Activated T-cell treated with anti-CD3 and anti-CD28 coated beads, Interleukin-2, amount 50 U/mL, for 48 hours (primary cell): ENCODE results near the gene RNF151.

Experiments
- DNase-seq, 2 experiments: peaks; one replicate each; pipeline ENCODE4 v3.0.0-alpha.2; 2020

The RNF151 gene

GRCh38 chr16:1960665-1961630 lies 5.7 kb upstream of the RNF151 start:
- peak; percentile 82 to 83 for DNase-seq

GRCh38 chr16:1961651-1962067 lies 5.0 kb upstream of the RNF151 start:
- DNase-seq, result no peak

GRCh38 chr16:1962161-1963153 lies 4.2 kb upstream of the RNF151 start:
- peak; percentile 45 to 49 for DNase-seq

GRCh38 chr16:1963806-1964505 lies 2.7 kb upstream of the RNF151 start:
- peak in 1 of 2 experiments; percentile 71 for DNase-seq

- peak; percentile 99 for DNase-seq
Observed at GRCh38 chr16:1964506-1965395, 1.9 kb upstream of the RNF151 start, which contains the start of gene RPS2. Gene RPS2, minus strand, starts transcription at chr16:1964826. Its CDS starts 201 bp downstream, at chr16:1964625.

GRCh38 chr16:1965396-1966001 lies 1.2 kb upstream of the RNF151 start:
- peak; percentile 39 to 45 for DNase-seq

GRCh38 chr16:1968146-1968953 lies 1.7 kb downstream of the RNF151 start:
- no peak for DNase-seq

GRCh38 chr16:1971796-1972489 lies 5.3 kb downstream of the RNF151 start, which contains the start of gene TBL3:
Gene TBL3, plus strand, starts transcription at chr16:1972053. Its CDS starts 112 bp downstream, at chr16:1972165.
- DNase-seq, result peak; percentile 98 to 99

- DNase-seq, result peak in 1 of 2 experiments; percentile 39
Observed at GRCh38 chr16:1972490-1972877, 5.8 kb downstream of the RNF151 start.

GRCh38 chr16:1973461-1974156 lies 7.0 kb downstream of the RNF151 start:
- DNase-seq, result no peak

GRCh38 chr16:1974157-1975070 lies 7.8 kb downstream of the RNF151 start:
- DNase-seq, result no peak

GRCh38 chr16:1975432-1976215 lies 9.0 kb downstream of the RNF151 start:
- DNase-seq, result no peak

- no peak for DNase-seq
Observed at GRCh38 chr16:1976216-1976520, 9.5 kb downstream of the RNF151 start.

GRCh38 chr16:1976951-1977874 lies 10.6 kb downstream of the RNF151 start:
- no peak for DNase-seq

- DNase-seq, result no peak
Observed at GRCh38 chr16:1977875-1978268, 11.2 kb downstream of the RNF151 start.
